GM12874 (cell line): ENCODE results near the gene ITGA2.

Experiments
- TF ChIP-seq, protein P1 (sequence below): IDR thresholded peaks from 2 replicates; pipeline ENCODE4 v1.5.1; 2011; ENCODE audit warnings: low read depth, mild to moderate bottlenecking, control low read depth, low read length, moderate library complexity; ENCODE audit not compliant: insufficient read depth

The ITGA2 gene

DNA sequence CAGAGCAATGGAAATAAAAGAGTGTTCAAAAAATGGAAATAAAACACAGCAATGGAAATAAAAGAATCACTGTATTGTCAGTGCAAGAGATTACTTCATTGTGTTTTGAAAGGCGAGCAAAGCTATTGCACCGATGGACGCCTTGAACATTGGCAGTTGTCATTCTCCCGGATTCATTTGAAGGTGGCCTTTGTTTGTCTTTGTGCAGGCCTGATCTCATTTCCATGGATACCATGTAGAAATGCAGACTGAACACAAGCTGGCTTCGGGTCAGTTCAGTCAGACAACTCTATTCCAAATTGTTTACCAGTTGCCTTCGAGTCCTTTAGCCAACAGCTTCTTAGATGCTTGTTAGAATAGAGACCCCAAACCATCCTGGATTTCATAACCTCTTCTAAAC lies 8.3 kb downstream of the ITGA2 start:
- TF ChIP-seq, protein P1, sequence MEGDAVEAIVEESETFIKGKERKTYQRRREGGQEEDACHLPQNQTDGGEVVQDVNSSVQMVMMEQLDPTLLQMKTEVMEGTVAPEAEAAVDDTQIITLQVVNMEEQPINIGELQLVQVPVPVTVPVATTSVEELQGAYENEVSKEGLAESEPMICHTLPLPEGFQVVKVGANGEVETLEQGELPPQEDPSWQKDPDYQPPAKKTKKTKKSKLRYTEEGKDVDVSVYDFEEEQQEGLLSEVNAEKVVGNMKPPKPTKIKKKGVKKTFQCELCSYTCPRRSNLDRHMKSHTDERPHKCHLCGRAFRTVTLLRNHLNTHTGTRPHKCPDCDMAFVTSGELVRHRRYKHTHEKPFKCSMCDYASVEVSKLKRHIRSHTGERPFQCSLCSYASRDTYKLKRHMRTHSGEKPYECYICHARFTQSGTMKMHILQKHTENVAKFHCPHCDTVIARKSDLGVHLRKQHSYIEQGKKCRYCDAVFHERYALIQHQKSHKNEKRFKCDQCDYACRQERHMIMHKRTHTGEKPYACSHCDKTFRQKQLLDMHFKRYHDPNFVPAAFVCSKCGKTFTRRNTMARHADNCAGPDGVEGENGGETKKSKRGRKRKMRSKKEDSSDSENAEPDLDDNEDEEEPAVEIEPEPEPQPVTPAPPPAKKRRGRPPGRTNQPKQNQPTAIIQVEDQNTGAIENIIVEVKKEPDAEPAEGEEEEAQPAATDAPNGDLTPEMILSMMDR = no peak

DNA sequence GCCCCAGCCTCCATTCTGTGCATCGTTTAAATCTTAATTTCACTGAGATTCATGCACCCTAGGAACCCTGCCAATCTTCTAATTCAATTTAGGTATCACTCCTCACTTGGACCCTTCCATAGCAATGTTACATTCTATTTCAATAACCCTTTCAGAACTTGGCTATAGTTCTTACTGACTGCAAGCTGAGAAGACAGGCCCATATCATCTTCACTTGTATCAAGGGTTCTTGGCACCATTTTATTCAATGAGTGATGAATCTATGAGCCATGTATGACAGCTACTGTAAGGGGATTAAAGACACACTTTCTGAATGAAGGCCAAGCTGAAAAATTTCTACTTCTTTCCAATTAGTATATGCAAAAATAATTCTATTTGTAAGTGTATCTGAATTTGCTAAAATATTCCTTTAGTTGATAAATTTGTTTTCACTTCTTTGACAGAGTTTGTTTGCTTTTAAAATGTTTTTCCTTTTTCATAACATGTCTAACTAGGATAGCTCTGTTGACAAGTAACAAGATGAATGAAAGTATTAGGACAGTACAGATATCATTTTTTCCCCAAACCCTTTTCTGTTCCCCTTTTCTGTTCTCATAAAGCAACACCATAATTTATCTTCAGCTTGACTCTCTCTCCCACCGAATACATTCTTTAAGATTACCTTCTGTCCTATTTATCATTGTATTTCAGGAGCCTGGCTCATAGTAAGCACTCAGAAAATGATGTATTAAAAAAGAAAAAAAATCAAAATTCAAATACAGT lies 9.6 kb downstream of the ITGA2 start:
- TF ChIP-seq, protein P1 = no peak

DNA sequence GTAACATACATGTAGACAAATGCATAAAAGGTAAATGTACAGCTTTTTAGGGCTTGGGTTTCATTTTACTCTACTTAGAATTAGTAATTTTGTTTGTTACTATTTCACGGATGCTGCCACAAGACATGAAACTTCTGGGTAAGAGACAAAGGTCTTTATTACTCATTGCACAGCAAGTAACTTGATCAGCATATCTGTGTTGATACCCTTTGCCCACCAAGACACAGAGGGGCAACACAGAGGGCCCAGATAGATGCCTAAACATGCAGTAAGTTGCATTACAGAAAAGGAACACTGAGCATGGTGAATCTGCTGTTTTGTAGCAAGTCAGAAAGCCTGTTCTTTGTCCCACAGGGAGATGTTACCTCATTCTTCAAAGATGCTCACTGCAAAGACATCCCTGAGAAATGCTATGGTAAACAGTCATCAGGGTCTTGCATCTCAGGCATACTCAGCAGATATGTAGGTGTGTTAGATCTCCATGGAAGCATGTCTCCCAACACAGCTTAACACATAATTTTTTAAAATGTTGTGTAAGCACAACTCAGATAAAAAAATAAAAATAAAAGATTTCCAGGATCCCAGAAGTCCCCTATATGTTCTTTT lies 10.3 kb downstream of the ITGA2 start:
- TF ChIP-seq, protein P1 = no peak

DNA sequence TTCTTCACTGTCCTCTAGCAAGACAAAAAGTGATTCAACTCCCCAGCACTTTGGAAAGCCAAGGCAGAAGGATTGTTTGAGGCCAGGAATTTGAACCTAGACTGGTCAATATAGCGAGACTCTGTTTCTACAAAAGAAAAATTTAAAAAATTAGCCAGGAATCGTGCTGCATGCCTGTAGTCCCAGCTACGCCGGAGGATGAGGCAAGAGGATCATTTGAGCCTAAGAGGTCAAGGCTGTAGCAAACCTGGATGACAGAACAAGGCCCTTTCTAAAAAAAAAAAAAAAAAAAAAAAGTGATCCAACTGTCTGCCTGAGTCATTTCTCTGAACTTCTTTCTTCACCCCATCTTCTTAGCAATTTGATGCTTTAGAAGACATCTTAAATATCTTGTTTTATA lies 12.4 kb downstream of the ITGA2 start:
- TF ChIP-seq, protein P1 = no peak

DNA sequence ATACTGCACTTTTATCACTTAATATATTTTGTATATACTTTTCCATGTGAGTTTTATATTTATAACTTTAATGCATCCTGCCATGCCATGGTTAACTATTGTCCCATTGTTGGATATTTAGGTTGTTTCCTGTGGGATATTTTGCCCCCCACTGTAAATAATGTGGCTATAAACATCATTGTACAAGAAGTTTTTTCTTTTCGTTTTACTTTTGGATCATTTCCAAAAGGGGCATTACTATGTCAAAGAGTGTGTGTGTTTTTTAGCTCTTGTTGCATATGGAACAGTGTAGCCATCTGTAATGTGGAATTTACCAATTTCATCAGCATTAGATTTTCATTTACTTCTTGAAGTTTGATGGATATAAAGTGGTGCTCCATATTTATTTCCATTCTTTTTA lies 13.3 kb downstream of the ITGA2 start:
- TF ChIP-seq, protein P1 = no peak

DNA sequence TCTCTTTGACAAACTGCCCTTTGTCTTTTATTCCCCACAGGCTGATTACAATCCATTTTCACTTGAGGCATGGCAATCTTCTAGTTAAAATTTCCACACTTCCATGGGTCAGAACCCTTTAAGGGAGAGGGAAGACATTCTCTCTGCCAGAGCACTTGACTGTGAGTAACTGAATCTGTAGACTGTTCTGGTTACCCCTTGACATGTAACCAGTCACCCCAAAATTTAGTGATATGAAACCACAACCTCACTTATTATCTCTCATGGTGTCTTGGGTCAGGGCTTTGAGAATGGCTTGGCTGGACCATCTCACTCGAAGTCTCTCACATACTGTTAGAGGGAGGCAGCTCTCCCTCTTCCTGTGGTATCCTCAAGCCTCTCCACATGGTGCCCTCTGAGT lies 14.0 kb downstream of the ITGA2 start:
- TF ChIP-seq, protein P1 = no peak

DNA sequence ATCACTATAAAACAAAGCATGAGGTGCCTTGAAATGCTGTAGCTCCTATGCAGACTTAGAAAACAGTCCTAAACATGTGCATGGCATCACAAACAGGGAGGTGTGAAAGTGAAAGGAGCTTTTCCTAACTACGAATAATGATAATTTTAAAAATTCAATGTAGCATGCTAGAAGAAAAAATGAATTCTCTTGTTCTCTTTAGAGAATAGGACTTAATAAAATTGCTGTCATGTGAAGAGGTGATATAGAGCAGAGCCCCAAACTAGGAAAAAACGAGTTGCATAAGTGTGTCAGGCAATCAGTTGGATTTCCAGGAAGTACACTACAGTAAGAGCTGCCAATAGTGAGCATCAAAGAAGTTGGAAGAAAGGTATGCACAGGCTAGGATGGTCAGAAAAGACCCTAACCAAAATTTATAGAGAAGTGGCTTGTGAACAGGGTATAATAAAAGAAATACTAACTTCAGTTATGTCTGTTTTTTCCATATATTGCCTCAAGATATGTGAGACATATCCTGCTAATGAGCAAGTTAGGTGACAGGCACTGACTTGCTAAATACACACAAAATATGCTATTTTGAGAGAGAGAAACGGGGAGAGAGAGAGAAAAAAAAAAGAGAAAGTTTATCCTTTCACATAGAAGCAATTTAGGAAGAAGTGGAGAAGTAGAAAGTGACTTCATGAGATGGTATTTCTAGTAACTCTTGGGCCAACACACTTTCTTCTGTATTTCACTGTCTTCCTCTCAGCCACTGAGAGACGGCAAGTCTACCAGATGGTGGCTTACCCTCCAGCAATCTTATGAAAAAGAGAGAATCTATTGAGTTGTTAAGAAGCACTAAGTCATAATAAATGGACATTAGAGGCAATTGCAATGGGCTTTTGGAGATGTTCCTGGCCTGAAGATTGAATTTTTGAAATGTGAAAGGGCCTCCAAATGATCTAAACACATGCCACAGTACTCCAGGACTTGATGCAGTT lies 18.0 kb downstream of the ITGA2 start:
- TF ChIP-seq, protein P1 = no peak
